AG04449 (cell line): Measurements from ENCODE around the gene VEGFB.

Experiments
- CTCF ChIA-PET: fragments of 350-600 bp; formaldehyde crosslinking; extraction: SDS; loops from one replicate; lab custom pipeline; 2021; ENCODE audit warnings: antibody characterized with exemption; lab: Yijun Ruan, JAX
- POLR2A ChIA-PET: fragments of 400-600, 350-600 bp; formaldehyde crosslinking; extraction: SDS; loops from one replicate; lab custom pipeline; 2020; ENCODE audit warnings: antibody characterized with exemption, inconsistent platforms; lab: Yijun Ruan, JAX
- DNase-seq: peaks from one replicate; pipeline ENCODE4 v3.0.0-alpha.2; 2010; ENCODE audit warnings: low read depth, low spot score
- H3K4me3 ChIP-seq: 2 replicates; pipeline ENCODE4 v1.5.1; 2011; ENCODE audit warnings: low read depth, mild to moderate bottlenecking, control low read depth, low read length
- TF ChIP-seq, protein P1 (sequence below): IDR thresholded peaks from one replicate; pipeline ENCODE4 v1.5.1; 2011; ENCODE audit warnings: mild to moderate bottlenecking, moderate library complexity, low read length, control low read depth, inconsistent platforms; ENCODE audit not compliant: insufficient read depth; ENCODE audit errors: missing control alignments

Gene VEGFB

DNA sequence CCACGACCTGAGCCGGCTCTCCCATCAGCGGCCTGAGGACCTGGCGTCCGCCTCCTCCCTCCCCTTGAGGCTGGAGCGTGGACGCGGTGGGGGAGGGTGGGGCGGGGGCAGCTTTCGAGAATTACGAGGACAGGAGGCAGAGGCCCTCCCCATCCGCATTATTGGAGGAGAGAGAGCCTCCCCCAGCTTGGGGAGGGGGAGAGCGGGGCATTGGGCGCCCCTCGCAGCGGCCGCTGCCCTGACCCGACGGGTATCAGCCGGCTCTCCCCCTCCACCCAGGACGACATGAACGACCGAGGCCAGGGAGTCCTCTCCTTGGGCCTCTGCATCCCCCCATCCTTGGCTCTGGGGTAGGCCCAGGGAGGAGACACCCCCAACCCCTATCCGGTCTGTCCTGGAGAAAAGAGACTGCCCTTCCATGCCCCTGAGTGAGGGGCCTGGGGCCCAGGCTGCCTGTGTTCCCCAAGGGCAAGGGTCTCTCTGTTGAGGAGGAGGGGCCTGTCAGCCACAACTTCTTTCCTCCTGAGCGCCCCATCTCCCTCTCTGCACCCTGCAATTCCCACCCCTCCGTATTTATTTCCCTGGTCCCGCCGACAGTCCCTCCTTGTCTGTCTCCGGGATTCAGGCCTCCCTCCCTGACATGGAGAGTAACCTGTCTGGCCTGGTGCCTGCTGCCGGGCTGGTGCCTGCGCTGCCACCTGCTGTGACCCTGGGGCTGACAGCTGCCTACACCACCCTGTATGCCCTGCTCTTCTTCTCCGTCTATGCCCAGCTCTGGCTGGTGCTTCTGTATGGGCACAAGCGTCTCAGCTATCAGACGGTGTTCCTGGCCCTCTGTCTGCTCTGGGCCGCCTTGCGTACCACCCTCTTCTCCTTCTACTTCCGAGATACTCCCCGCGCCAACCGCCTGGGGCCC, 51.8 kb downstream of the VEGFB start:
- DNase-seq = no peak
- POLR2A ChIA-PET = interaction anchor here (1.0 to 1.7 kb wide), 2 partner anchors 16 to 32 kb away, joined by 3 to 9 read pairs; partner anchors contain the start of gene PRDX5
- peak overlapping the region; percentile 73 for H3K4me3 ChIP-seq
- TF ChIP-seq, protein P1, sequence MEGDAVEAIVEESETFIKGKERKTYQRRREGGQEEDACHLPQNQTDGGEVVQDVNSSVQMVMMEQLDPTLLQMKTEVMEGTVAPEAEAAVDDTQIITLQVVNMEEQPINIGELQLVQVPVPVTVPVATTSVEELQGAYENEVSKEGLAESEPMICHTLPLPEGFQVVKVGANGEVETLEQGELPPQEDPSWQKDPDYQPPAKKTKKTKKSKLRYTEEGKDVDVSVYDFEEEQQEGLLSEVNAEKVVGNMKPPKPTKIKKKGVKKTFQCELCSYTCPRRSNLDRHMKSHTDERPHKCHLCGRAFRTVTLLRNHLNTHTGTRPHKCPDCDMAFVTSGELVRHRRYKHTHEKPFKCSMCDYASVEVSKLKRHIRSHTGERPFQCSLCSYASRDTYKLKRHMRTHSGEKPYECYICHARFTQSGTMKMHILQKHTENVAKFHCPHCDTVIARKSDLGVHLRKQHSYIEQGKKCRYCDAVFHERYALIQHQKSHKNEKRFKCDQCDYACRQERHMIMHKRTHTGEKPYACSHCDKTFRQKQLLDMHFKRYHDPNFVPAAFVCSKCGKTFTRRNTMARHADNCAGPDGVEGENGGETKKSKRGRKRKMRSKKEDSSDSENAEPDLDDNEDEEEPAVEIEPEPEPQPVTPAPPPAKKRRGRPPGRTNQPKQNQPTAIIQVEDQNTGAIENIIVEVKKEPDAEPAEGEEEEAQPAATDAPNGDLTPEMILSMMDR = no peak
- CTCF ChIA-PET = interaction anchor here (4.0 to 10.7 kb wide), 3 partner anchors 15 to 69 kb away, joined by 26 to 166 read pairs (median 26); partner anchors contain the start of genes CATSPERZ and ESRRA

- ChIA-PET POLR2A (no interaction called here), CTCF (interaction anchor here (5.4 to 10.7 kb wide), 2 partner anchors 16 to 68 kb away, joined by 26 to 166 read pairs; partner anchors contain the start of genes CATSPERZ and ESRRA)
- no peak for DNase-seq
- no peak overlapping the region for H3K4me3 ChIP-seq
- TF ChIP-seq, protein P1 = no peak
Observed at GRCh38 chr11:64286801-64287159, 52.4 kb downstream of the VEGFB start.

GRCh38 chr11:64287676-64288352, 53.4 kb downstream of the VEGFB start:
- no peak for DNase-seq
- CTCF ChIA-PET = interaction anchor here (0.6 to 10.7 kb wide), 6 partner anchors 10 to 83 kb away, joined by 3 to 166 read pairs (median 12); partner anchors contain the start of genes CATSPERZ, ESRRA and PLCB3
- no peak overlapping the region for H3K4me3 ChIP-seq

GRCh38 chr11:64288353-64288750, 54.0 kb downstream of the VEGFB start:
- DNase-seq = no peak
- ChIA-PET CTCF (interaction anchor here (0.6 to 10.7 kb wide), 5 partner anchors 10 to 84 kb away, joined by 3 to 166 read pairs (median 8); partner anchors contain the start of genes CATSPERZ, ESRRA and PLCB3), POLR2A (no interaction called here)
- no peak overlapping the region for H3K4me3 ChIP-seq
- TF ChIP-seq, protein P1 = no peak

More at GRCh38 chr11:64287676-64288352, 53.4 kb downstream of the VEGFB start:
- POLR2A ChIA-PET = no interaction called here
- TF ChIP-seq, protein P1 = no peak
